Measurements from ENCODE around the gene FABP3.

FABP3 gene

DNA sequence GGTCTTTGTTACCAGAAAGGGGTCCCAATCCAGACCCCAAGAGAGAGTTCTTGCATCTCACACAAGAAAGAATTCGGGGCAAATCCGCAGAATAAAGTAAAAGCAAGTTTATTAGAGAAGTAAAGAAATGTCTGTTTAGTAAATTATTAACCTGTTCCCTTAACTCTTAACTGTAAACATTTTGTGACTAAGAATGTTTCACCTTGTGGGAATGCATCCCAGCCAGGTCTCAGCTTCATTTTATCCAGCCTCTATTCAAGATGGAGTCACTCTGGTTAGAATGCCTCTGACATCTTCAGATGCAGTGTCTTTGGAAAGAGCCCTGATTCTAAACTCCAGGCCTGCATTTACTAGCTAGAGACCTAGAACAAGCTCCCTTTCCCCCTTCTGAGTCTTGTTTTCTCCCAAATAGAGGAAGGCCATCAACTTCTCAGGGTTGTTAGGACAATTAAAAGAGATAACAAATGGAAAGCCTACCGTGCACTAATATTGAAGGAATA is 4.5 kb upstream of the FABP3 start:
- Histone ChIP-seq H3K79me2 (ENCODE audit: insufficient read depth, low read depth) (no peaks in the 10 kb centered on the region), H3K4me1 (ENCODE audit: low read depth, poor library complexity, severe bottlenecking) (no peaks in the 10 kb centered on the region)
- no peak for TF ChIP-seq CTCF (conservative IDR thresholded peaks at IDR 0.05; ENCODE audit: low read depth, low read length)

GRCh38 chr1:31376375-31377134 is 3.7 kb upstream of the FABP3 start:
- Histone ChIP-seq H3K4me3 (IDR thresholded peaks at IDR 0.05; ENCODE audit: insufficient read depth, low read depth, low read length) (no peak overlapping the region), H3K27me3 (ENCODE audit: insufficient read depth, low read depth) (no peaks in the 10 kb centered on the region), H3K36me3 (ENCODE audit: insufficient read depth) (no peaks in the 10 kb centered on the region), H3K4me2 (no peak overlapping the region), H3K9ac (no peak overlapping the region), H3K27ac (no peak overlapping the region), H4K20me1 (ENCODE audit: insufficient read depth) (no peaks in the 10 kb centered on the region), H3K79me2 (ENCODE audit: insufficient read depth, low read depth) (no peaks in the 10 kb centered on the region), H3K4me1 (ENCODE audit: low read depth, poor library complexity, severe bottlenecking) (no peaks in the 10 kb centered on the region), H2AFZ (ENCODE audit: low read depth) (no peak overlapping the region)
- no peak for TF ChIP-seq CTCF (conservative IDR thresholded peaks at IDR 0.05; ENCODE audit: low read depth, low read length)

More for the DNA sequence above, 4.5 kb upstream of the FABP3 start:
- no peak overlapping the region for H3K4me3 ChIP-seq (IDR thresholded peaks at IDR 0.05; ENCODE audit: insufficient read depth, low read depth, low read length)
- H3K27ac ChIP-seq, result no peak overlapping the region
- no peak overlapping the region for H3K4me2 ChIP-seq
- no peak overlapping the region for H2AFZ ChIP-seq (ENCODE audit: low read depth)
- no peaks in the 10 kb centered on the region for H3K27me3 ChIP-seq (ENCODE audit: insufficient read depth, low read depth)
- H3K9ac ChIP-seq, result no peak overlapping the region
- no peaks in the 10 kb centered on the region for H3K36me3 ChIP-seq (ENCODE audit: insufficient read depth)
- H4K20me1 ChIP-seq (ENCODE audit: insufficient read depth), result no peaks in the 10 kb centered on the region

- H2AFZ ChIP-seq (ENCODE audit: low read depth), result no peak overlapping the region
- no peaks in the 10 kb centered on the region for H4K20me1 ChIP-seq (ENCODE audit: insufficient read depth)
- TF ChIP-seq CTCF (conservative IDR thresholded peaks at IDR 0.05; ENCODE audit: low read depth, low read length), result no peak
- no peak overlapping the region for H3K9ac ChIP-seq
- no peaks in the 10 kb centered on the region for H3K36me3 ChIP-seq (ENCODE audit: insufficient read depth)
- no peaks in the 10 kb centered on the region for H3K79me2 ChIP-seq (ENCODE audit: insufficient read depth, low read depth)
- no peak overlapping the region for H3K27ac ChIP-seq
- no peaks in the 10 kb centered on the region for H3K4me1 ChIP-seq (ENCODE audit: low read depth, poor library complexity, severe bottlenecking)
- H3K4me2 ChIP-seq, result no peak overlapping the region
- H3K4me3 ChIP-seq (IDR thresholded peaks at IDR 0.05; ENCODE audit: insufficient read depth, low read depth, low read length), result no peak overlapping the region
- H3K27me3 ChIP-seq (ENCODE audit: insufficient read depth, low read depth), result no peaks in the 10 kb centered on the region
These were observed 1.8 kb upstream of the FABP3 start for GRCh38 chr1:31374511-31375196.

DNA sequence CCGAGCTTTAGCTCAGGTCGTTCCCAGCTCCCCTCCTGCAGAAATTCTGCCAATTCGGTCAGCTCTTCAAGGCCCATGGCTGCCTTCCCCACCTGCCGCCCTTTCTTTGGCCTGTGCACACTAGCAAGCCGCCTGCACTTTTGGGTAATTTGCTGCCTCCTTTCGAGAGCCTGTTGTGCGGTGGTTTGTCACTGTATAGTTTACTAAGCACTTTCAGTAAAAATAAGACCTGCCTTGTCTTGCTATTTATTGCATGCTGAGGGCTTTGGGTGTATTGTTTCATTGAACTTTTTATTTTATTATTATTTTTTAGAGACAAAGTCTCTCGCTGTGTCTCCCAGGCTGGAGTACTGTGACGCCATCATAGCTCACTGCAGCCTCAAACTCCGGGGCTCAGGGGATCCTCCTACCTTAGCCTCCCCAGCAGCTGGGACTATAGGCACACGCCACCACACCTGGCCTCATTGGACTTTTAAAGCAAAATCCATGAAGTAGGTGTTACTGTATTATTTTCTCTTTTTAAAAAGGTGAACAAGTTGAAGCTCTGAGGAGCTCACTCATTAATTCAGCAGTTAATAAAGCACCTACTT is 1.1 kb upstream of the FABP3 start:
- no peak overlapping the region for H3K4me2 ChIP-seq
- no peaks in the 10 kb centered on the region for H3K79me2 ChIP-seq (ENCODE audit: insufficient read depth, low read depth)
- no peak overlapping the region for H3K27ac ChIP-seq
- no peak overlapping the region for H2AFZ ChIP-seq (ENCODE audit: low read depth)
- H3K4me3 ChIP-seq (IDR thresholded peaks at IDR 0.05; ENCODE audit: insufficient read depth, low read depth, low read length), result no peak overlapping the region
- no peaks in the 10 kb centered on the region for H3K4me1 ChIP-seq (ENCODE audit: low read depth, poor library complexity, severe bottlenecking)
- no peak for TF ChIP-seq CTCF (conservative IDR thresholded peaks at IDR 0.05; ENCODE audit: low read depth, low read length)
- no peak overlapping the region for H3K9ac ChIP-seq
- no peaks in the 10 kb centered on the region for H3K36me3 ChIP-seq (ENCODE audit: insufficient read depth)
- no peaks in the 10 kb centered on the region for H4K20me1 ChIP-seq (ENCODE audit: insufficient read depth)
- no peaks in the 10 kb centered on the region for H3K27me3 ChIP-seq (ENCODE audit: insufficient read depth, low read depth)

Measured in KMS-11 (cell line).